ENCODE measurements around the gene TMEM37. TPM values are rescaled to one million over a fixed set of nuclear protein-coding genes. Genes with fewer than 3 reads are reported as not detected.

The TMEM37 gene
- total and polyA plus RNA-seq, 2 of the 8 experiments (the other 6 are each of a cell fraction or from before 2014, with no cell fraction given), result 11.0 to 16.2 TPM

- TF ChIP-seq ATF2 (IDR thresholded peaks at IDR 0.05; ENCODE audit: low read length) (no peak), EGR1 (IDR thresholded peaks at IDR 0.05; ENCODE audit: borderline replicate concordance, low read depth, low read length) (no peak), CBX8 (IDR thresholded peaks at IDR 0.05; ENCODE audit: borderline replicate concordance, low read depth, low read length) (no peak), SP1 (IDR thresholded peaks at IDR 0.05; ENCODE audit: low read depth, low read length) (no peak), USF2 (IDR thresholded peaks at IDR 0.05; ENCODE audit: low read length) (no peak), MAFK (IDR thresholded peaks at IDR 0.05; ENCODE audit: low read depth, low read length) (no peak)
These were observed 48.5 kb downstream of the TMEM37 start (continued) for GRCh38 chr2:119480184-119480583.
